GM12873 (cell line): ENCODE measurements around the gene POU2F3.

Source experiments
- CTCF ChIP-seq: IDR thresholded peaks from 2 replicates; pipeline ENCODE4 v1.5.1; 2012; ENCODE audit warnings: low read depth, mild to moderate bottlenecking, moderate library complexity, low read length, control low read depth; ENCODE audit not compliant: insufficient read depth; ENCODE audit errors: missing control alignments

The POU2F3 gene

DNA sequence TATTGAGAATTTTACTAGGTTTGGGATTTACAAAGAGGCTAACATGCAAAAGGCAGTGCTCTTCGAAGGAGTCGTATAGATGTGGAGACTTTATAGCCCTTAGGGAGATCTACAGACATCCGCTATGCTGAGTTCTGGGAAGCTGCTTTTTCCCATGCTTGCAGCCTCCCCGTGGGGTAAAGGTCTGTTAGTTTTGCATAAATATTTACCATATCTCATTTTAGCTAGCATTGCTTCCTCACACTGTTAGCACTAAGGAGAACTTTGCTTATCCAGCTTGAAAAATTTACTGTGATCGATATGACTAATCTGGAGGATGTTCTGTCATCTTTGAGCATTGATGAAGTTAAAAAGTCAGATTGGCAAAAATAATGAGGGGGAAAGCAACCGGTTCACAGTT lies 114.8 kb downstream of the POU2F3 start:
- TF ChIP-seq CTCF: no peak

DNA sequence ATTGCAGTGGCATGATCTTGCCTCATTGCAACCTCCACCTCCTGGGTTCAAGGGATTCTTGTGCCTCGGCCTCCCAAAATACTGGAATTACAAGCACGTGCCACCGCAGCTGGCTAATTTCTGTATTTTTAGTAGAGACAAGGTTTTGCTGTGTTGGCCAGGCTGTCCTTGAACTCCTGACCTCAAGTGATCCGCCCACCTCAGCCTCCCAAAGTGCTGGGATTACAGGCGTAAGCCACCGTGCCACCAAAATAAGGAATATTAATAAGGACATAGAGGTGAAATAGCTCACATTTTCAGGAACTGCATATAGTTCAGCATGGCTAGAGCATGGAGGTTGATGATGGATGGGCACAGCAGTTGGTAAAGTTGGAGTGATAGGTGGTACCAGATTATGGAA lies 117.7 kb downstream of the POU2F3 start:
- TF ChIP-seq CTCF: no peak

- no peak for TF ChIP-seq CTCF
Observed at GRCh38 chr11:120358729-120359128, 118.8 kb downstream of the POU2F3 start.

DNA sequence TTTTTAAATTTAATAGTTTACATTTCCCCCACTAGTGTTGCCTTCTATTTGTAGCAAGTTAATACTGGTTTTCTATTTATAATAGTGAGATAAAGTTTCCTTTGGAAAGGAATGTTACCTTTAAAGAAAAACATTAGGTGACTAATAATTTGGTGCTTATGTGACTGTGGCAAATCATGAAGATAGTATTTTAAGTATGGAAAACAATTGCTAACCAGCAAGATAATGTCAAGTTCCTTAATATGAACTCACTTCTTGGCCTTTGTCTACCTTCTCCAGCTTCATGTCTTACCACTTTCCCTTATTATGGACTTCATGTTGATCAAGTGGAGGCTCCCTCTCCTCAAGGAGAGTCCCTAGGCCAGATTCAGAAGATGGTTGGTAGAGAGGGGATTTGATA lies 123.5 kb downstream of the POU2F3 start:
- TF ChIP-seq CTCF: no peak

DNA sequence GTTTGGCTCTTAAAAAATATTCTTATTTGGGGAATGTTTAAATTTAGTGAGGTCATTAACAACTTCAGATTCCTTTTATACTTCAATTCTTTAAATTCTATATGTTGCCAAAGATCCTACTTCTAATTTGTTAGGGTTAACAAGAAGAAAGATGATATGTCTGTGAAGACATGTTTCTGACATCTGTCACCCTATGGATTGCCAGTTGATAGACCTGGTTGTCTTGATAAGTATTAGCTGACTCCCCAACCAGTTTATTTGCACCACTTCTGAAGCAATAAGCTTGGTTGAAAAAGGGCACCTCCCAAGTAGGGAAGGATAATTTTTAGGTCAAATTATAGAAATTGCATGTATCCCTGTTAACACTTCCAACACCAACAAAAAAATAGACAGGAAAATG lies 125.6 kb downstream of the POU2F3 start:
- no peak for TF ChIP-seq CTCF
